Measurements from ENCODE around the gene CRADD. TPM values are rescaled to one million over a fixed set of nuclear protein-coding genes. Genes with fewer than 3 reads are reported as not detected.
"Not testable (repeated sequence)": the region's sequence is repeated elsewhere in the genome, so short reads cannot be mapped to it uniquely, and the experiment has no call there.

Gene CRADD
- total RNA-seq, 1 experiment from 2014 or later = 14.3 TPM

GRCh38 chr12:93882763-93883162 is 205.6 kb downstream of the CRADD start:
- no peaks in the 10 kb centered on the region for H3K27me3 ChIP-seq (replicated peaks)
- H3K9me3 ChIP-seq (replicated peaks) = no peaks in the 10 kb centered on the region
- no peak overlapping the region for H3K27ac ChIP-seq
- peaks cover 60% of the 10 kb centered on the region for H3K4me1 ChIP-seq (replicated peaks)
- H3K4me3 ChIP-seq = no peak overlapping the region
- DNase-seq (ENCODE audit: low read depth in 1 of 2, low spot score in 2 of 2) = no peak
- H3K36me3 ChIP-seq = no peaks in the 10 kb centered on the region

- Histone ChIP-seq H3K27me3 (replicated peaks) (no peaks in the 10 kb centered on the region), H3K36me3 (no peaks in the 10 kb centered on the region), H3K4me1 (replicated peaks) (peaks cover 60% of the 10 kb centered on the region), H3K9me3 (replicated peaks) (no peaks in the 10 kb centered on the region), H3K27ac (peak overlapping the region; percentile 51), H3K4me3 (no peak overlapping the region)
- peak; percentile 59 to 61 for DNase-seq (ENCODE audit: low read depth in 1 of 2, low spot score in 2 of 2)
Observed at GRCh38 chr12:93883436-93884154, 206.4 kb downstream of the CRADD start.

- H3K27ac ChIP-seq = no peak overlapping the region
- H3K4me3 ChIP-seq = no peak overlapping the region
- H3K27me3 ChIP-seq (replicated peaks) = no peaks in the 10 kb centered on the region
- DNase-seq (ENCODE audit: low read depth in 1 of 2, low spot score in 2 of 2) = peak in 1 of 2 experiments; percentile 19
- no peaks in the 10 kb centered on the region for H3K36me3 ChIP-seq
- H3K4me1 ChIP-seq (replicated peaks) = peaks cover 59% of the 10 kb centered on the region
- H3K9me3 ChIP-seq (replicated peaks) = no peaks in the 10 kb centered on the region
Observed at GRCh38 chr12:93884794-93885460, 207.8 kb downstream of the CRADD start.

GRCh38 chr12:93885973-93886532 is 208.9 kb downstream of the CRADD start:
- H3K36me3 ChIP-seq; H3K9me3 ChIP-seq (replicated peaks); DNase-seq (ENCODE audit: low read depth in 1 of 2, low spot score in 2 of 2); H3K4me3 ChIP-seq; H3K27me3 ChIP-seq (replicated peaks); H3K27ac ChIP-seq: not testable (repeated sequence)
- H3K4me1 ChIP-seq (replicated peaks) = peaks cover 48% of the 10 kb centered on the region

- no peak overlapping the region for H3K27ac ChIP-seq
Observed at GRCh38 chr12:93886533-93887511, 209.6 kb downstream of the CRADD start.

GRCh38 chr12:93888964-93889363 is 211.8 kb downstream of the CRADD start:
- H3K27me3 ChIP-seq (replicated peaks) = no peaks in the 10 kb centered on the region
- no peaks in the 10 kb centered on the region for H3K9me3 ChIP-seq (replicated peaks)
- peaks cover 31% of the 10 kb centered on the region for H3K4me1 ChIP-seq (replicated peaks)

More at GRCh38 chr12:93886533-93887511, 209.6 kb downstream of the CRADD start:
- peak; percentile 54 to 74 for DNase-seq (ENCODE audit: low read depth in 1 of 2, low spot score in 2 of 2)
- no peaks in the 10 kb centered on the region for H3K27me3 ChIP-seq (replicated peaks)
- peaks cover 43% of the 10 kb centered on the region for H3K4me1 ChIP-seq (replicated peaks)
- H3K9me3 ChIP-seq (replicated peaks) = no peaks in the 10 kb centered on the region
- H3K36me3 ChIP-seq = no peaks in the 10 kb centered on the region
- no peak overlapping the region for H3K4me3 ChIP-seq

GRCh38 chr12:93889516-93890212 is 212.5 kb downstream of the CRADD start:
- no peak for DNase-seq (ENCODE audit: low read depth in 1 of 2, low spot score in 2 of 2)
- Histone ChIP-seq H3K36me3 (no peaks in the 10 kb centered on the region), H3K27me3 (replicated peaks) (no peaks in the 10 kb centered on the region), H3K9me3 (replicated peaks) (no peaks in the 10 kb centered on the region), H3K4me1 (replicated peaks) (peaks cover 24% of the 10 kb centered on the region), H3K4me3 (no peak overlapping the region), H3K27ac (no peak overlapping the region)

More at GRCh38 chr12:93888964-93889363, 211.8 kb downstream of the CRADD start:
- no peak overlapping the region for H3K27ac ChIP-seq
- H3K4me3 ChIP-seq = no peak overlapping the region
- DNase-seq (ENCODE audit: low read depth in 1 of 2, low spot score in 2 of 2) = no peak
- H3K36me3 ChIP-seq = no peaks in the 10 kb centered on the region

GRCh38 chr12:93892423-93893268 is 215.5 kb downstream of the CRADD start:
- Histone ChIP-seq H3K9me3 (replicated peaks) (no peaks in the 10 kb centered on the region; the same call in 1 of the 2 replicates), H3K36me3 (no peaks in the 10 kb centered on the region), H3K4me3 (no peak overlapping the region), H3K27me3 (replicated peaks) (no peaks in the 10 kb centered on the region), H3K4me1 (replicated peaks) (no peaks in the 10 kb centered on the region; the same call in 1 of the 2 replicates), H3K27ac (no peak overlapping the region)
- no peak for DNase-seq (ENCODE audit: low read depth in 1 of 2, low spot score in 2 of 2)

GRCh38 chr12:93894391-93895088 is 217.4 kb downstream of the CRADD start:
- no peak for DNase-seq (ENCODE audit: low read depth in 1 of 2, low spot score in 2 of 2)
- no peaks in the 10 kb centered on the region; the same call in 1 of the 2 replicates for H3K9me3 ChIP-seq (replicated peaks)
- H3K4me1 ChIP-seq (replicated peaks) = no peaks in the 10 kb centered on the region; the same call in 1 of the 2 replicates
- H3K4me3 ChIP-seq = no peak overlapping the region
- H3K27me3 ChIP-seq (replicated peaks) = no peaks in the 10 kb centered on the region
- no peak overlapping the region for H3K27ac ChIP-seq
- no peaks in the 10 kb centered on the region for H3K36me3 ChIP-seq

GRCh38 chr12:93895089-93895445 is 217.9 kb downstream of the CRADD start:
- DNase-seq (ENCODE audit: low read depth in 1 of 2, low spot score in 2 of 2) = no peak
- Histone ChIP-seq H3K4me1 (replicated peaks) (no peaks in the 10 kb centered on the region; the same call in 1 of the 2 replicates), H3K36me3 (no peaks in the 10 kb centered on the region), H3K27me3 (replicated peaks) (no peaks in the 10 kb centered on the region), H3K9me3 (replicated peaks) (no peaks in the 10 kb centered on the region; the same call in 1 of the 2 replicates), H3K27ac (no peak overlapping the region), H3K4me3 (no peak overlapping the region)

GRCh38 chr12:93896427-93896826 is 219.3 kb downstream of the CRADD start:
- no peaks in the 10 kb centered on the region; the same call in 1 of the 2 replicates for H3K4me1 ChIP-seq (replicated peaks)
- H3K27me3 ChIP-seq (replicated peaks) = no peaks in the 10 kb centered on the region
- H3K9me3 ChIP-seq (replicated peaks) = no peaks in the 10 kb centered on the region; the same call in 1 of the 2 replicates
- H3K4me3 ChIP-seq = no peak overlapping the region
- no peak overlapping the region for H3K27ac ChIP-seq
- no peaks in the 10 kb centered on the region for H3K36me3 ChIP-seq
- DNase-seq (ENCODE audit: low read depth in 1 of 2, low spot score in 2 of 2) = no peak

GRCh38 chr12:93896952-93897351 is 219.8 kb downstream of the CRADD start:
- no peak for DNase-seq (ENCODE audit: low read depth in 1 of 2, low spot score in 2 of 2)
- no peaks in the 10 kb centered on the region for H3K27me3 ChIP-seq (replicated peaks)
- no peaks in the 10 kb centered on the region; the same call in 1 of the 2 replicates for H3K9me3 ChIP-seq (replicated peaks)
- H3K4me1 ChIP-seq (replicated peaks) = no peaks in the 10 kb centered on the region; the same call in 1 of the 2 replicates
- H3K36me3 ChIP-seq = no peaks in the 10 kb centered on the region
- H3K4me3 ChIP-seq = no peak overlapping the region
- no peak overlapping the region for H3K27ac ChIP-seq

Measured in SJSA1 (cell line).